Measurements from ENCODE around the gene BHLHE40.

The BHLHE40 gene

DNA sequence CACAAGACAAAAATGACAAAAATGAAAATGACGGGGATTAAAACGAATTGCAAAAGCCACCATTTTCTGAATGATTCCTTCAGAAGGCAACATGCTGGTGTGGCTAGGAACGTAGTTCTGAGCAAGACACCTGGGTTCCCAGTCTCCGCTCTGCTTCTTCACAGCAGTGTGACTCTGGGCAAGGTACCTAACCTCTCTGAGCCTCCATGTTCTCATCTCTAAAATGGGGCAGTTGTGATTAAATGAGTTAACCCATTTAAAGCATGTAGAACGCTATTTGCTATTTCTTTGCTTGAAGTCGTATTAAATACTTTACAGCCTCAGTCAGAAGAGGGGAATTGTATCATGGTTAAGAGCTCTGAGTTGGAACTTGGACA lies 23.6 kb downstream of the BHLHE40 start:
- DNase-seq = no peak

DNA sequence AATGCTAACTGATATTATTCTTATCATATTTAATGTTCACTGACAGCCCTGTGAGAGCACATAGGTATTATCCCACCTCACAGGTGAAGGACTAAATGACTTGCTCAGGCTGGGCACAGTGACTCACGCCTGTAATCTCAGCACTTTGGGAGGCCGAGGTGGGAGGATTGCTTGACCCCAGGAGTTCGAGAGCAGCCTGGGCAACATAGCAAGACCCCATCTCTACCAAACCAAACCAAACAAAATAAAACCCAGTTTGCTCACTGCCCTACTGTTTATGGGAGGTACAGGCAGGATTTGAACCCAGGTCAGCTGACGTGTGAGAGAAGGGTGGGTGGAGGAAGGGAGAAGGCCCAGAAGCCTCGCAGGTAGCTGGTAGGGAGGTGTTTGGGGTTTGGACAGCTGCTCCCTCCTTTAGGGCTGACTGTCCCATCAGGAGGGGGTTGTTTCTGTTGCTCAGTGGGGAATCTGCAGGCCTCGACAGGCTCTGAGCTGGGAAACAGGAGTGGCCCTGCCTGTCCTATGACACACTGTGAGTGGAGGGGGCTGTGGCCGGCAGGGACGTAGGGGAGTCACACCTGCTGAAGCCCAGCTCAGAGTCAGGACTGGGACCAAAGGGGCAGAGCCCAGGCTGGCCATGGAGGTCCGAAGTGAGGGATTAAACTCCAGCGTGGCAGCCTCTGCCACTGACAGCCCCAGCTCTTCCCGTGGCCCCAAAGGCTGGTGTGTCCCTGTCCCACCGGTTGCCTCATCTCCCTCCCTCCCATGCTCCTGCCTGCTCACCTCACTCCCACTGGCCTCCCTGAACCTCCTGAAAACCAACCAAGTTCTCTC lies 25.3 kb downstream of the BHLHE40 start:
- no peak for DNase-seq

DNA sequence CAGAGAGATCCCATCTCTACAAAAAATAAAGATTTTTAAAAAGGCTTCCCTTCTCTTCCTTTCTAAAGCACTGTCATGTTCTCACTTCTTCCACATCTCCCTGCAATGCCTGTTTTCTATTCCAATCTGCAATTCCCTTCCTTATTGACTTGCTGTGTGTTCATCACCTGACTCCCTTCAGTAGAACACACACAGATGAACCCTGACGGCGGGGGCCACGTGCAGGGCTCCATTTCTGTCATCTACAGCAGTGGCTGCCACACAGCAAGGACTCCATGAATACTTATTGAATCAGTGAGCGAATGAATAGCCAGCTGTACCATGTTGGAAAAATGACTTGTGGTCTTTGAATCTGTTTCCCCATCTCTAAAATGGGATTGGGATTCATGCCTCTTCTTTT lies 26.1 kb downstream of the BHLHE40 start:
- no peak for DNase-seq

- DNase-seq = peak; percentile 83
Observed at GRCh38 chr3:5006755-5007202, 27.5 kb downstream of the BHLHE40 start.

DNA sequence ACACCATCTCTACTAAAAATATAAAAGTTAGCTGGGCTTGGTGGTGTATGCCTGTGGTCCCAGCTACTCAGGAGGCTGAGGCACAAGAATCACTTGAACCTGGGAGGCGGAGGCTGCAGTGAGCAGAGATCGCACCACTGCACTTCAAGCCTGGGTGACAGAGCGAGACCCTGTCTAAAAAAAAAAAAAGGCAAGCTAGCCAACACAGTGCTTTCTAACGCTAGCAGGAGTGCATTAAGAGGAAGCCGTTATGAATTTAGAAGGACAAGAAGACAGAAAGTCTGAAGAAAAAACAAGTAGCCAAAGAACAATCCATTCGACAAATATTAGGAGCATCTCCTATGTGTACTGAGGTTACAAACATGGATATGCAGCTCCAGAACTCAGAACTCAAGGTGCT lies 28.6 kb downstream of the BHLHE40 start:
- no peak for DNase-seq

GRCh38 chr3:5009506-5010109 lies 30.4 kb downstream of the BHLHE40 start:
- DNase-seq = no peak

- DNase-seq = no peak
Observed at GRCh38 chr3:5010140-5010539, 30.9 kb downstream of the BHLHE40 start.

- no peak for DNase-seq
Observed at GRCh38 chr3:5010706-5011554, 31.7 kb downstream of the BHLHE40 start.

GRCh38 chr3:5011555-5012256 lies 32.5 kb downstream of the BHLHE40 start:
- DNase-seq = no peak

DNA sequence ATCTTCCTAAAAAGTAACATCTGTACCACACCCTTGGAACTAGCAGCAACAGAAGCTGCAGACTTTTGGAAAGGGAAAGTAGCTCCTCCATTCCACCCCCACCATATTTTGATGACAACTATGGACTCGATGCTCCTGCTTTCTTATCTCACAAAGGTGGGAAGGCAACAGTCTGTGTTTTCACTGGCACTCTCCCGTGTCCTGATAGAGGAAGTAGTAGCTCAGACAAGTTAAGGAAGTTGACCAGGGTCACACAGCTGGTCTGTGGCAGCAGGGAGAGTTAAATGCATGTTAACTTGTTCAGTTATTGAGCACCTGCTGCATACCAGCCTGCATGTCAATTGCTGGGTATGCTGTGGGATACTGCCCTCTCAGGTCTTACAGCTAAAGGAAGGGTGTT lies 33.1 kb downstream of the BHLHE40 start:
- DNase-seq = no peak

- DNase-seq = no peak
Observed at GRCh38 chr3:5013021-5013906, 34.0 kb downstream of the BHLHE40 start.

DNA sequence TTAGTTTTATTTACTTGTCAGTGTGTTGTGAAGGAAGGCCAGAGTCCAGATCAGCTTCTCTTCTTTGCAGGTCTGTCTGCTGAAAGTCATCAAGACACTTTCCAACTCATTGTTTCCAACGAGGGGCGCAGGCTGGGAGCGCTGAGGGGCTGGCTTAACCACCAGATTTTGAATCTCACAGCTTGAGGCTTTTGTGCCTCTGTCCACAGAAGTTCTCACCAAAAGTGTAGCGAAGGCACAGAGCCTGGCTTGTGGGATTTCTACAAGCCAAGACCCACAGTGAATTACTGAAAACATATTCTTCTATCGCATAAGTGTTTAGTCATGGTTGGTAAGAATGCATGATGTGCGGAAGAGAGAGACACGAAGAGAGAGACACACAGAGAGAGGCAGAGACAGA lies 35.2 kb downstream of the BHLHE40 start:
- no peak for DNase-seq

- no peak for DNase-seq
Observed at GRCh38 chr3:5015056-5015455, 35.8 kb downstream of the BHLHE40 start.

- peak; percentile 42 for DNase-seq
Observed at GRCh38 chr3:5016211-5017161, 37.2 kb downstream of the BHLHE40 start.

DNA sequence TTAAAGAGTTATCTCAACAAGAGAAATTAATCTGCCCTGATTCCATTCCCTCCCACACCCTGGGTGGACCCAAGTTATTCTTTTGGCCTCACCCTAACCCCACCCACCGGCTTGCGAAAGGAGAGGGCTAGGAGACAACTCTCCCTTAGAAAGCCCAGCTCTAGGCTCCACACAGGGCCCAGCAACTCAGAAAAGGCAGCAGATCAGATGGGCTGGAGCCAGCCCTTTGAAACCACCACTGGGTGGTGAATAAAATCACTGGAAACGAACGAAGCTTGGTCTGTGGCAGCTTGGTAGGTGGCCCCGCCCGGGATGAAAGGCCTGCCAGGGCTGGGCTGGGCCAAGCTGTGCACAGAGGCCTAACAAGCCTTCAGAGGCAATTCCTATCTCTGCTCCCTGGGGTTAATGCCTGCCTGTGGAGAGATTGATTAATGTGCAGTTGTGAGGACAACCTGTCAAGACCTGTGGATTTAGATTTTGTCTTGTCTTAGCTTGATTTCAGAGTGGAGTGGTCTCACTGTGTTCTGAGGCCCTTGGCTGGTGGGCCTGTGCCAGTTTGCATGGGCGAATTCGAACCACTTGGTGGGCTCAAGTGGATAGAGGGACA lies 38.8 kb downstream of the BHLHE40 start:
- no peak for DNase-seq

- DNase-seq = peak; percentile 88
Observed at GRCh38 chr3:5019411-5020241, 40.4 kb downstream of the BHLHE40 start.

DNA sequence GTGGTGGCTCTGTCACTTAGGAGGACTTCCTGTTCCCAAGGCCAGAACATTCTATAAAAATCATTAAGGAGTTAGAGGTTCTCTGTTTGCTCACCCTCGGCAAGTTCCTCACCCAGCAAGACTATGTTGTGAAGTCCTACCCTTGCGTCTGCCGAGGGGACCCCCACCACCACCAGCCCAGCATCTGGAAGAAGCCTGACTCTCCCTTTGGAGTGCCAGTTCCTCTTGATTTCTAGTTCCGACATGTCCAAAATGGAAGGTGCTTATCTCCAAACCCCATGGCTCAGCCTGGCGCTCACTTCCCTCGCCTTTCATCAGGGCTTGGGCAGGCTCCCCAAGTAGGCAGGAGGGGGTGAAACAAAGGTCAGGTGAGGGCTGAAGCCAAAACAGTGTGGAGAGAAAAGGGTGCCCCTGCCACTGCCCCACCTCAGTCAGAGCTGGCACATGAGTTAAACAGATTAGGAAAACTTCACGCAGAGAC lies 41.0 kb downstream of the BHLHE40 start:
- no peak for DNase-seq

DNA sequence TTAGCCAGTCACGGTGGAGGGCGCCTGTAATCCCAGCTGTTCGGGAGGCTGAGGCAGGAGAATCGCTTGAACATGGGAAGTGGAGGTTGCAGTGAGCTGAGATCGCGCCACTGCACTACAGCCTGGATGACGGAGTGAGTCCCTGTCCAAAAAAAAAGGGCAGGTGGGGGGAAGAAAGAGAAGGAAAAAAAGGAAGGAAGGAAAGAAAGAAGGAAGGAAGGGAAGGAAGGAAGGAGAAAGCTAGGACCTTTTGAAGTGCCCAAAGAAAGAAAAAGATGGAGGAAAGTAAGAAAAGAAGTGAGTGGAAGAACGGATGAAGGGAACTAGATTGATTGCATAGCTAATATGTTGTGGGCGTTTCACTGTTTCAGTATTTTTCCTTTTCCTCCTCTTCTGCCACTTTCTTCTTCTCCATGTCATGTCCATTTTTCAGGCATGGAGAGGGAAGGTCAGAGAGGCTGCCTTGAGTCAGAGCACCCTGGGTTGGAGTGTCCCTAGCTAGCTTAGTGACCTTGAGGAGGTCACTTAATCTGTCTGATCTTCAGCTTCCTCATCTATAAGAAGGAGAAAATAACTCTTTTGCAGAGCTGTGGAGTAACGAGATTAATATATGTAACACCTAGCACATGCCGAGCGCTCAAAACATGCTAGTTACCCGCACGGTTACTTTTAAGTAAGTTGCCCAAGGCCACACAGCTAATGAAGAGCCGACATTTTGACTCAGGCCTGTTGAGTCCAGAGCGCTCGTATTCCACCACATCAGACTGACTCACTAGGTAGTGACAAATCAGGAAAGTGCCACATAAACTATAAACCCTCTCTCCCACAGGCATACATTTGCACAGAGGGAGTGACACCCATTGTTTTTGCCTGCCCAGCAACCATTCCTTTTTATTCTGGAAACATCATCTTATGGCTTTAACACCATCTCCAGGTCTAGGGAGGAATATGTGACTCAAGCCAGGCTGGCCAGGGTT lies 42.2 kb downstream of the BHLHE40 start:
- DNase-seq = peak; percentile 60
